ENCODE data around the gene SEZ6L2. TPM values are rescaled to one million over a fixed set of nuclear protein-coding genes. Genes with fewer than 3 reads are reported as not detected.
"Not testable (repeated sequence)": the region's sequence is repeated elsewhere in the genome, so short reads cannot be mapped to it uniquely, and the experiment has no call there.

The SEZ6L2 gene
- total RNA-seq, 1 donor from 2014 or later: 34.2 TPM

- Mint-ChIP-seq H3K9me3 (ENCODE audit: unreplicated experiment) (no peaks in the 10 kb centered on the region), H3K36me3 (ENCODE audit: low read depth, unreplicated experiment) (peaks cover 21% of the 10 kb centered on the region), H3K4me3 (ENCODE audit: unreplicated experiment) (no peak overlapping the region), H3K4me1 (ENCODE audit: unreplicated experiment) (no peaks in the 10 kb centered on the region), H3K27me3 (ENCODE audit: unreplicated experiment) (peaks cover 5% of the 10 kb centered on the region), H3K27ac (ENCODE audit: unreplicated experiment) (no peak overlapping the region)
- no peak for TF ChIP-seq CTCF (IDR thresholded peaks at IDR 0.05; ENCODE audit: unreplicated experiment)
- no peak for DNase-seq (ENCODE audit: low spot score)
Observed at GRCh38 chr16:29910819-29911675, 11.7 kb upstream of the SEZ6L2 start.

GRCh38 chr16:29909851-29910250, 10.5 kb upstream of the SEZ6L2 start:
- H3K4me1 Mint-ChIP-seq (ENCODE audit: unreplicated experiment); H3K27ac Mint-ChIP-seq (ENCODE audit: unreplicated experiment): not testable (repeated sequence)

GRCh38 chr16:29909391-29909790, 10.0 kb upstream of the SEZ6L2 start:
- Mint-ChIP-seq H3K4me1 (ENCODE audit: unreplicated experiment) (no peaks in the 10 kb centered on the region), H3K27ac (ENCODE audit: unreplicated experiment) (no peak overlapping the region), H3K27me3 (ENCODE audit: unreplicated experiment) (peaks cover 5% of the 10 kb centered on the region), H3K9me3 (ENCODE audit: unreplicated experiment) (no peaks in the 10 kb centered on the region), H3K36me3 (ENCODE audit: low read depth, unreplicated experiment) (peaks cover 16% of the 10 kb centered on the region), H3K4me3 (ENCODE audit: unreplicated experiment) (no peak overlapping the region)
- DNase-seq (ENCODE audit: low spot score): no peak
- TF ChIP-seq CTCF (IDR thresholded peaks at IDR 0.05; ENCODE audit: unreplicated experiment): no peak

More at GRCh38 chr16:29909851-29910250, 10.5 kb upstream of the SEZ6L2 start:
- H3K4me3 Mint-ChIP-seq (ENCODE audit: unreplicated experiment); DNase-seq (ENCODE audit: low spot score); H3K27me3 Mint-ChIP-seq (ENCODE audit: unreplicated experiment); H3K9me3 Mint-ChIP-seq (ENCODE audit: unreplicated experiment): not testable (repeated sequence)
- peaks cover 16% of the 10 kb centered on the region for H3K36me3 Mint-ChIP-seq (ENCODE audit: low read depth, unreplicated experiment)

- DNase-seq (ENCODE audit: low spot score): no peak
- H3K4me1 Mint-ChIP-seq (ENCODE audit: unreplicated experiment): no peaks in the 10 kb centered on the region
- peaks cover 11% of the 10 kb centered on the region for H3K36me3 Mint-ChIP-seq (ENCODE audit: low read depth, unreplicated experiment)
- H3K27ac Mint-ChIP-seq (ENCODE audit: unreplicated experiment): no peak overlapping the region
- H3K4me3 Mint-ChIP-seq (ENCODE audit: unreplicated experiment): no peak overlapping the region
- H3K27me3 Mint-ChIP-seq (ENCODE audit: unreplicated experiment): peaks cover 5% of the 10 kb centered on the region
- no peaks in the 10 kb centered on the region for H3K9me3 Mint-ChIP-seq (ENCODE audit: unreplicated experiment)
- TF ChIP-seq CTCF (IDR thresholded peaks at IDR 0.05; ENCODE audit: unreplicated experiment): no peak
Observed at GRCh38 chr16:29908719-29909220, 9.4 kb upstream of the SEZ6L2 start.

GRCh38 chr16:29907973-29908372, 8.6 kb upstream of the SEZ6L2 start:
- TF ChIP-seq CTCF (IDR thresholded peaks at IDR 0.05; ENCODE audit: unreplicated experiment): no peak
- Mint-ChIP-seq H3K36me3 (ENCODE audit: low read depth, unreplicated experiment) (peaks cover 5% of the 10 kb centered on the region), H3K9me3 (ENCODE audit: unreplicated experiment) (no peaks in the 10 kb centered on the region), H3K4me3 (ENCODE audit: unreplicated experiment) (no peak overlapping the region), H3K27me3 (ENCODE audit: unreplicated experiment) (peaks cover 5% of the 10 kb centered on the region), H3K27ac (ENCODE audit: unreplicated experiment) (no peak overlapping the region), H3K4me1 (ENCODE audit: unreplicated experiment) (peaks cover 4% of the 10 kb centered on the region)
- DNase-seq (ENCODE audit: low spot score): no peak

Measured in endothelial cell (in vitro differentiated cells).